Epidermal melanocyte (primary cell): Measurements from ENCODE around the gene ZNF775.
"Not testable (repeated sequence)": the region's sequence is repeated elsewhere in the genome, so short reads cannot be mapped to it uniquely, and the experiment has no call there.

Source experiments
- DNase-seq: peaks from one replicate; pipeline ENCODE4 v3.0.0; 2011; ENCODE audit warnings: low spot score; ENCODE audit not compliant: insufficient read length

Gene ZNF775

GRCh38 chr7:150382123-150382843 is 3.2 kb downstream of the ZNF775 start:
- DNase-seq = no peak

GRCh38 chr7:150382844-150383225 is 3.7 kb downstream of the ZNF775 start:
- no peak for DNase-seq

DNA sequence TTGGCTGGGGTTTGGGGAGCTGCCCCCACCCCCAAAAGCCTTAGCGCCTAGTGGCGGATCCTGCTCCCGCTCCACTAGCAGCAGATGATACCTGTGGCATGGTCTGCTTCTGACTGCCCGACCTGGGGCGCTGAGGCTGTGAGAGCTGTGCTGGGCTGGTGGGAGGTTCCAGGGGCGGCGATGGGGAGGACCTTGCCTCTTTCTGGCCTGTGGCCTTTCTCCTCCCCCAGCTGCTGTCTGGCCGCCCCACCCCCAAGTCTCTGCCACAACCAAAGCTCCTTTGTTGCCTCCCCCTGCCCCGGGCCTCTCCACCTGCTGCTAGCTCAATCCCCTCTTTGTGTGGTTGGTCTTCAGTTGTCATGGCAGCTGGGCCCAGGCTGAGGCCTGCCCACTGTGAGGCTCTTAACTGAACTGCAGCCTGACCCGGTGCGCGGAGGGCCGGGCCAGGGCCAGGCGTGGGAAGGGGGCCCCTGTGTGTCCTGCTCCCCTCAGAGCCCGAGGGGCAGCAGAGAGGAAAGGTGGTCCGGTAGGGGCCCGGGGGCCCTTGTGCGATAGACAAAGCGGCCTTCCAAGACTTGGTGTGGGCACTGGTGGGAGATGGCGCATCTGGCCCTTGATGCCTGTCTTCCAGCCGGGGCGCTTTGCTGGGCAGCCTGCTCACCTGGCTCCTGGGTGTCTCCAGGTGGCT is 4.7 kb downstream of the ZNF775 start:
- peak; percentile 91 for DNase-seq

GRCh38 chr7:150384406-150385301 is 5.5 kb downstream of the ZNF775 start:
- no peak for DNase-seq

- no peak for DNase-seq
These were observed 6.2 kb downstream of the ZNF775 start for GRCh38 chr7:150385302-150385723.

GRCh38 chr7:150385884-150386283 is 6.8 kb downstream of the ZNF775 start:
- DNase-seq = not testable (repeated sequence)

DNA sequence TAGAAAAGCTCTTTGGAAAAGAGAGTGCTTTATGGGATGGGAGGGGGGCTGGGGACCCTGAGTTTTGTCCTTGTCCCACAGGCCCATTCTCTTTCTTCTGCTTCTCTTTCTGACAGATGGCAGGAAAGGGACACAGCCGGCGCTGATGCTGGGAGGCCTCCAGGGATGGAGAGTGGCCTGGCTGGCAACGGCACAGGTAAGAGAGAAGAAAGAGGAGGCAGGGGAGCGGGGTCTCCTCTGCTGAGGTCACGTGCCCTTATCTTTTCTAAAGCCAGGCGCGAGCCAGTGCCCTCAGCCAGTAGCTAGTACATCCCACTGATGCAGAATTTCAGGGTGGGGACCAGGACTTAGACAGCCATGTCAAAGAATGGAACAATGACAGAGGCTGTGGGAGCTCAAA is 9.2 kb downstream of the ZNF775 start:
- no peak for DNase-seq

DNA sequence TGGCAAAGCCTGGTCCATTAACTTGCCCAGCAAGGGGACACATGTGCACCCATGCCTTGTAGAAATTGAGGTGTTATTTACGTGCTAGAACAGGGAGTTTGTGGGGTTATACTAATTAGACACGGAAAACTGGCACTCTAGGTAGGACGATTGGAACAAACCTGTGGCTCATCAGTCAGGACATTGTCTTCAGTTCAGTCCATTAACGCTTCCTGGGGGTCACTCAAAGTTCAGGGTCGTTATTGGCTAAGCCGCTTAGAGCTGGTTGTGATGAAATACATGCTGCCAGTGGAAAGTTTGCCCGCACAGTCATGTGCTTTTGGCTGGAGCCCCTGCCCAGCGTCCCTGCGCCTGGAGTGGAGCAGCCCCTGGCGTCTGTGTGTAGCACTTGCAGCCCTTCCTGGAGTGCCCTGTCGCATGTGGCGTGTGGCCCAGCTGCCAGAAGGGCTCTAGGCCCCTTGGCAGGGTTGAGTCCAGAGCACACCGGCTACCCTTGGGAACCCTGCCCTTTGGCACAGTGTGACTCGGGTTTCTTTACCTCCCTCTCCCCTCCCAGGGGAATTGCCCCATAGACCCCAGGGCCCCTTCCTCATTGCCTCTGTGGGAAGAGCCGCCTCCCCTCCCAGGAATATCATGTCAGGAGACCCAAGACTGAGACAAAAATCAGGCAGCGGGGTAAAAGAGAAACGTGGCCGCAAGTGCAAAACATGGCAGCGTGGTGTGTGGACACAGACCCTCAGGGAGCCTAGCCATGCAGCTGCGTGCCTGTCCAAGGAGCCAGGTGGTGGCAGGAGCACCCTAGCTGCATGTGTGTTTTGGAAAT is 9.8 kb downstream of the ZNF775 start:
- DNase-seq = no peak

- DNase-seq = no peak
These were observed 10.3 kb downstream of the ZNF775 start for GRCh38 chr7:150389532-150389816.

GRCh38 chr7:150390205-150390604 is 11.1 kb downstream of the ZNF775 start:
- DNase-seq = no peak

- no peak for DNase-seq
These were observed 14.2 kb downstream of the ZNF775 start for GRCh38 chr7:150393325-150393724.

GRCh38 chr7:150396426-150396825 is 17.3 kb downstream of the ZNF775 start:
- no peak for DNase-seq

- no peak for DNase-seq
These were observed 17.7 kb downstream of the ZNF775 start for GRCh38 chr7:150396851-150397260.

- DNase-seq = no peak
These were observed 18.4 kb downstream of the ZNF775 start for GRCh38 chr7:150397346-150398107.

DNA sequence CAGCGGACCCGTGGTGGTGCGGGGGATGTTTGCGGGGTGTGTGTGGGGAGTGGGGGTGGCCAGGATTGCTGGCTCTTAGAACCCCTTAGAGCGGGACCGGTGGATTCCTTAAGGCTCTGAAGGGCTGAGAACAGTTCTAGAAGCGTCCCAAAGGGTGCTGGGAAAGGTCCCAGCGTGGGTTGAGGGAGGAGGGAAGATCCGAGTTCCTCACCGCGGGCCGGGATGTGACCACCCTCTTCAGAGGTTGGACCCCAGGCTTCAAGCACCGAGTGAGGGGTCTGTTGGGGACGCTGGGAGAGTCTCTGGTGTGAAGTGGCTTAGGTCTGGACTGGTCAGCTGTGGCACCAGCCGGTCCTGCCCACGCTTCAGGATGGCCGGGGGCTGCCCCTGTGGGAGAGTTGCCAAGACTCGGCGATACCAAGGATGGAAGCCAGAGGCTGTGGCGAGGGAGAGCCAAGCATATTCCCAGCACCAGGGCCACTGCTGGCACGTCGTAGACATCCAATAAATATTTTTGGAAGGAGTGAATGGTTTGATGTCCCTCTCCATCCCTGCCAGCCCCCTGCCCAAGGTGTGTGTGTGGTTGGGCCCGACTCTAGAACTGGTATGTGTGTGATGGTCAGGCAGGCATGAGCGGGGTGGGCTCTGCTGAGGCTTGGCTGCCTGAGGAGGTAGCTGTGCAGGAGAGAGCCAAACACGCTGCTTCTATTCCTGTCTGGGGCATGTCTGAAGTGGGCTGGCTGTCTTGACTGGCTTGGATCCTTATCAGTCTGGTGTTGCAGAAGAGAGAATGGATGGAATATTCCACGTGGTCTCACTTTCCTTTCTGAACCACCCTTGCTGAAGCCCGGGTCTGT is 19.2 kb downstream of the ZNF775 start:
- no peak for DNase-seq

DNA sequence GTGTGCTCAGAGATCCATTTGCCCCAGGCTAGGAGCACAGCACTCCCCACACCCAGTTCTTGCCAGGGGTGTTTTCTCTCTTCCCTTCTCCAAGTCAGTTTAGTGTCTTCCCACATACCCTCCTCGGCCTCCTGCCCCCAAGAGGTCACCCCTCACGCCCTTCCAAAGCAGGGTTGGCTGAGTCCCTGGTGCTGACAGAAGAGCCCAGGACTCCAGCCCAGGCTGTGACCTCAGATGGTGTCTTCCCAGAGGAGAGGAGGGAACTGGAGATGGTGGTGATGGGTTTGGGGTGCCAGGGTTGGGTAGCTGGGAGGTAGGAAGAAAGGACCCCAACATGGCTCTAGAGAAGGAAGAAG is 19.8 kb downstream of the ZNF775 start:
- DNase-seq = no peak

- DNase-seq = no peak
These were observed 20.4 kb downstream of the ZNF775 start for GRCh38 chr7:150399421-150400007.

DNA sequence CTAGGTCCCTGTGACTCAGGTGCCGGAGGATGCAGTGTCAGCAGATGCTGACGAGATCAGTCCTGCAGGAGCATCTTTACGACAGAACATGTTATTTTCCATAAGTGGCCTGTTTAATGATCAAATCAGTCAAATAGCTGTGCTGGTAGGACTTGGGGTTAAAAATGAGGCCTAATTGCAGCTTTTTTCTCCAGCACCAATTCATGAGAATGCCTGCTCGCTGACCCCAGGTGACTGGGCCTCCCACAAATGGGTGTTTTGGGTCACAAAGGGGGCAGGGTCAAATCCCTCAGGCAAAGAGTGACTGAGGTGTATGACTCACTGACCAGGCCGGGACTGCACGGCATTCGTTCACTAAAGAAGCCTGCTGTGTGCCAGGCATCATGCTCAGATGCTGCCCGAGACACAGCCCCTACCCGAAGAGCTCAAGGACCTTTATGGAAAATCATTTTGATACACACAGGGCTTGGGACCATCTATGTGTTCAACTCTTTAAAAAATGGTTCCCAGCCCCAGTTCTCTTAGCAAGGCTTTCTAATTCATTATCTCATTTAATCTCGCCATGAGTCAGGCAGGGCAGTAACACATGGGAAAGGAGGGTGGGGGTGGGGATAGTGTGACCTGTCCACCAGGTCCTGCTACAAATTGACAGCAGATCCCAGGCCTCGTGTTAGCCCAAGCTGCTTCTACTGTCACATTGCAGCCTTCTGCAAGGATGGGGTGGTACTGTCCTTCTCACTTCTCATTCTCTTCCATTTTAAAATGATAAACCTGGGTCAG is 21.1 kb downstream of the ZNF775 start:
- DNase-seq = no peak
